ENCODE data around the gene TENT4B. TPM values are rescaled to one million over a fixed set of nuclear protein-coding genes. Genes with fewer than 3 reads are reported as not detected.

The TENT4B gene
- total RNA-seq, 1 donor from 2014 or later = 14.0 TPM

GRCh38 chr16:50245417-50246298 lies 92.6 kb downstream of the TENT4B start:
- TF ChIP-seq POLR2AphosphoS5 (IDR thresholded peaks at IDR 0.05; ENCODE audit: insufficient read depth in 1 of 2, low read depth in 1 of 2) = peak; percentile 35 to 48
- TF ChIP-seq POLR2A (IDR thresholded peaks at IDR 0.05) = no peak
- no peaks in the 10 kb centered on the region for H3K36me3 ChIP-seq
- no peaks in the 10 kb centered on the region for H3K9me3 ChIP-seq
- peak overlapping the region; percentile 58 for H3K27ac ChIP-seq
- H3K4me1 ChIP-seq = peaks cover 23% of the 10 kb centered on the region
- no peak for DNase-seq (ENCODE audit: extremely low spot score in 2 of 2)
- intact Hi-C loops (cut with DNase I) = no loop called here
- no peaks in the 10 kb centered on the region for H3K27me3 ChIP-seq
- H3K4me3 ChIP-seq = peak overlapping the region; percentile 54 to 59

DNA sequence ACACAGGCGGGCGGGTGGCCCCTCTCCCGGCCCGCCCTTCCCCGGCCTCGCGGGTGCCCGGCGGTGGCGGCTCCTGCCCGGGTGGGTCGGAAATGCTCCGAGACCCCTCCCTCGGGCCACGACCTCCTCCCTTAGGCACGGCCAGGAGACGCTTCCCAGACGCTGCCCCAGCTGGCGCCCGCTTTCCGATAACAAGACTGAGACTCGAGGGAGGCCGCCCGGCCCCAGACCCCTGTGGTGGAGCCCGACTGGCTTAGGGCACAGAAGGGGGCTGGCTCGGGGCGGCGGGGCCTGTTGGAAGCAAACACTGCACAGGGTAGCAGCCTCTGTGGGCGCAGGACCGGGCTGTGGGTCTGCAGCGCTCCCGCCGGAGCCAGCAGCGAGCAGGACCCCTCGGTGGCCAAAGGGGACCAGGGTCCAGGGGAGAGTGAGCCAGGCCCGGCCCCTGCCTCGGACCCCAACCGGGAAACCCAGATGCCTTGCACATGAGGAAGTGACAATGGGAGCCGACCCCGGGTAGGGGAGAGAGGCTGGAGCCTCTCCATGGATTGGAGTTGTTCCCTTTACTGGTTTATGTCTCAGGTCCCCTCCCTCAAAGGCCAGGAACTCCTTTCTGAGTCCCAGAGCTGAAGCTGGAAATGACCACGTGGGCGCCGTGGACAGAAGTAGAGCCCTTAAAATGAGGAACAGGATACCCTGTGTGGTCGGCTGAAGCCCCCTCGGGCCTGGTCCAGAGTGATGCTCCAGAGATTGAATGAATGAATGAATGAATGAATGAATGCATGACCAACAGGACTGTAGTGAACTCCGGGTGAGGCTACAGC lies 93.4 kb downstream of the TENT4B start:
- peak overlapping the region; percentile 6 for H3K27ac ChIP-seq
- H3K27me3 ChIP-seq = no peaks in the 10 kb centered on the region
- intact Hi-C loops (cut with DNase I) = no loop called here
- H3K36me3 ChIP-seq = no peaks in the 10 kb centered on the region
- no peak for DNase-seq (ENCODE audit: extremely low spot score in 2 of 2)
- no peak for TF ChIP-seq POLR2A (IDR thresholded peaks at IDR 0.05)
- TF ChIP-seq, protein P1, sequence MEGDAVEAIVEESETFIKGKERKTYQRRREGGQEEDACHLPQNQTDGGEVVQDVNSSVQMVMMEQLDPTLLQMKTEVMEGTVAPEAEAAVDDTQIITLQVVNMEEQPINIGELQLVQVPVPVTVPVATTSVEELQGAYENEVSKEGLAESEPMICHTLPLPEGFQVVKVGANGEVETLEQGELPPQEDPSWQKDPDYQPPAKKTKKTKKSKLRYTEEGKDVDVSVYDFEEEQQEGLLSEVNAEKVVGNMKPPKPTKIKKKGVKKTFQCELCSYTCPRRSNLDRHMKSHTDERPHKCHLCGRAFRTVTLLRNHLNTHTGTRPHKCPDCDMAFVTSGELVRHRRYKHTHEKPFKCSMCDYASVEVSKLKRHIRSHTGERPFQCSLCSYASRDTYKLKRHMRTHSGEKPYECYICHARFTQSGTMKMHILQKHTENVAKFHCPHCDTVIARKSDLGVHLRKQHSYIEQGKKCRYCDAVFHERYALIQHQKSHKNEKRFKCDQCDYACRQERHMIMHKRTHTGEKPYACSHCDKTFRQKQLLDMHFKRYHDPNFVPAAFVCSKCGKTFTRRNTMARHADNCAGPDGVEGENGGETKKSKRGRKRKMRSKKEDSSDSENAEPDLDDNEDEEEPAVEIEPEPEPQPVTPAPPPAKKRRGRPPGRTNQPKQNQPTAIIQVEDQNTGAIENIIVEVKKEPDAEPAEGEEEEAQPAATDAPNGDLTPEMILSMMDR (IDR thresholded peaks at IDR 0.05) = no peak
- no peak for TF ChIP-seq POLR2AphosphoS5 (IDR thresholded peaks at IDR 0.05; ENCODE audit: insufficient read depth in 1 of 2, low read depth in 1 of 2)
- H3K4me3 ChIP-seq = peak overlapping the region; percentile 54 to 59
- peaks cover 23% of the 10 kb centered on the region for H3K4me1 ChIP-seq
- no peaks in the 10 kb centered on the region for H3K9me3 ChIP-seq

- Histone ChIP-seq H3K36me3 (no peaks in the 10 kb centered on the region), H3K27me3 (no peaks in the 10 kb centered on the region), H3K4me1 (peaks cover 23% of the 10 kb centered on the region), H3K9me3 (no peaks in the 10 kb centered on the region), H3K27ac (no peak overlapping the region), H3K4me3 (no peak overlapping the region)
- TF ChIP-seq POLR2AphosphoS5 (IDR thresholded peaks at IDR 0.05; ENCODE audit: insufficient read depth in 1 of 2, low read depth in 1 of 2) (no peak), POLR2A (IDR thresholded peaks at IDR 0.05) (no peak)
- TF ChIP-seq, protein P1 (IDR thresholded peaks at IDR 0.05) = no peak
- intact Hi-C loops (cut with DNase I) = no loop called here
- no peak for DNase-seq (ENCODE audit: extremely low spot score in 2 of 2)
These were observed 94.2 kb downstream of the TENT4B start for GRCh38 chr16:50247123-50247905.

DNA sequence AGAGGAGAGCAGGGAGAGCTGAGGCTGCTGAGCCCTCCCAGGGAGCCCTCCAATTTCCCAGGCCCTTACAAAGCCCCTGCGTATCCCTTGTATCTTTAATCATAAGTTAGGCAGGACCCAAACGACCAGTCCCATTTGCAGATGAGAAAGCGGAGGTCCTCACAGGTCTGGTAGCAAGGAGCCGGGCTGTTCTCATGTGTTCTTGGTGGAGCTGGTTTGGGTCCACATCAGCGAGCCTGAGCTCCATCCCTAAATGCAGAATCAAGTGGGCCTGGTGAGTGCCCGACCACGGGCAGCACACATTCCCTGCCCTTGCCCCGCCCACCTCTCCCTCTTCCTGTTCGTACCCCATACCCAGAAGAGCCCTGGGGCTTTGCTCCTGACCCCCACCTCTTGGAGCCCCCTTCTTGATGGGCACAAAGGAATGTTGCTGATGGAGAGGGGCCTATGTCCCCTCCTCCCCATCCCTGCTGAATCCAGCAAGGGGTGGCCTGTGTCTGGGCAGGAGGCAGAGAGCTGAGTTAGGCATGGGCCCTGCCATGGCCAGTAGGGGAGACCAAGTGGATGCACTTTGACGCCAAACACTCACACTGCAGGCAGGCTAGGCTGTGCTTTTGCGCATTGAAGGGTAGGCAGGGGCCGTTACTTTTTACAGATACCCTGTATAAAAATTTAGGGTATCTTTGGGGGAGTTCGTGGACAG lies 95.0 kb downstream of the TENT4B start:
- intact Hi-C loops (cut with DNase I) = no loop called here
- peaks cover 23% of the 10 kb centered on the region for H3K4me1 ChIP-seq
- no peak for DNase-seq (ENCODE audit: extremely low spot score in 2 of 2)

More for the DNA sequence above, 95.0 kb downstream of the TENT4B start:
- H3K36me3 ChIP-seq = no peaks in the 10 kb centered on the region
- no peaks in the 10 kb centered on the region for H3K27me3 ChIP-seq
- TF ChIP-seq POLR2AphosphoS5 (IDR thresholded peaks at IDR 0.05; ENCODE audit: insufficient read depth in 1 of 2, low read depth in 1 of 2) (no peak), POLR2A (IDR thresholded peaks at IDR 0.05) (no peak)
- TF ChIP-seq, protein P1 (IDR thresholded peaks at IDR 0.05) = no peak
- no peak overlapping the region for H3K27ac ChIP-seq
- no peak overlapping the region for H3K4me3 ChIP-seq
- H3K9me3 ChIP-seq = no peaks in the 10 kb centered on the region
